ENCODE results near the gene RPS6KC1. TPM values are rescaled to one million over a fixed set of nuclear protein-coding genes. Genes with fewer than 3 reads are reported as not detected.

Gene RPS6KC1
- total RNA-seq, 3 donors from 2014 or later (not counting 1 experiment from before 2014, with no cell fraction given): 19.6 to 32.7 (median 24.1) TPM

GRCh38 chr1:213273546-213273945 lies 222.5 kb downstream of the RPS6KC1 start:
- Mint-ChIP-seq H3K4me1 (peaks cover 0 to 5% of the 10 kb centered on the region in 2 donors), H3K9me3 (no peaks in the 10 kb centered on the region), H3K36me3 (peaks cover 8% of the 10 kb centered on the region), H3K27me3 (ENCODE audit: low read depth in 2 of 2) (no peaks in the 10 kb centered on the region), H3K4me3 (no peak overlapping the region), H3K27ac (no peak overlapping the region)
- no peak overlapping the region for H3K27ac ChIP-seq (ENCODE audit: low read length)
- no peaks in the 10 kb centered on the region for H3K9me3 ChIP-seq (ENCODE audit: control insufficient read depth, insufficient read depth, low read length)
- H3K36me3 ChIP-seq (ENCODE audit: control insufficient read depth, insufficient read depth, low read length): no peaks in the 10 kb centered on the region
- DNase-seq: no peak
- no peak for TF ChIP-seq CTCF (IDR thresholded peaks at IDR 0.05)
- no peak overlapping the region for H3K4me3 ChIP-seq (ENCODE audit: low read length)
- no peaks in the 10 kb centered on the region for H3K4me1 ChIP-seq (ENCODE audit: control insufficient read depth, insufficient read depth, low read length)
- H3K27me3 ChIP-seq (ENCODE audit: control insufficient read depth, insufficient read depth, low read length): no peaks in the 10 kb centered on the region
- ATAC-seq: no peak
- WGBS (ENCODE audit: insufficient coverage): no CpG with 5 or more reads among the region's 2 CpGs
- intact Hi-C loops (cut with micrococcal nuclease): no loop called here

- H3K27ac Mint-ChIP-seq: peak overlapping the region in 1 of 2 donors; percentile 34
Measured at GRCh38 chr1:213274140-213274539, 223.1 kb downstream of the RPS6KC1 start.

GRCh38 chr1:213275293-213275692 lies 224.3 kb downstream of the RPS6KC1 start:
- H3K36me3 Mint-ChIP-seq: peaks cover 8% of the 10 kb centered on the region
- Histone ChIP-seq H3K27me3 (ENCODE audit: control insufficient read depth, insufficient read depth, low read length) (no peaks in the 10 kb centered on the region), H3K4me1 (ENCODE audit: control insufficient read depth, insufficient read depth, low read length) (no peaks in the 10 kb centered on the region), H3K9me3 (ENCODE audit: control insufficient read depth, insufficient read depth, low read length) (no peaks in the 10 kb centered on the region), H3K4me3 (ENCODE audit: low read length) (no peak overlapping the region), H3K27ac (ENCODE audit: low read length) (no peak overlapping the region), H3K36me3 (ENCODE audit: control insufficient read depth, insufficient read depth, low read length) (no peaks in the 10 kb centered on the region)
- WGBS (ENCODE audit: insufficient coverage): no CpG with 5 or more reads among the region's 1 CpG
- H3K27me3 Mint-ChIP-seq (ENCODE audit: low read depth in 2 of 2): no peaks in the 10 kb centered on the region
- H3K27ac Mint-ChIP-seq: no peak overlapping the region
- ATAC-seq (no peak), DNase-seq (no peak)
- no peak for TF ChIP-seq CTCF (IDR thresholded peaks at IDR 0.05)
- peaks cover 0 to 5% of the 10 kb centered on the region in 2 donors for H3K4me1 Mint-ChIP-seq
- intact Hi-C loops (cut with micrococcal nuclease): no loop called here
- H3K4me3 Mint-ChIP-seq: no peak overlapping the region
- H3K9me3 Mint-ChIP-seq: no peaks in the 10 kb centered on the region

More at GRCh38 chr1:213274140-213274539, 223.1 kb downstream of the RPS6KC1 start:
- no peaks in the 10 kb centered on the region for H3K9me3 Mint-ChIP-seq
- peaks cover 0 to 5% of the 10 kb centered on the region in 2 donors for H3K4me1 Mint-ChIP-seq
- no peak overlapping the region for H3K4me3 Mint-ChIP-seq
- Histone ChIP-seq H3K4me1 (ENCODE audit: control insufficient read depth, insufficient read depth, low read length) (no peaks in the 10 kb centered on the region), H3K27ac (ENCODE audit: low read length) (no peak overlapping the region), H3K9me3 (ENCODE audit: control insufficient read depth, insufficient read depth, low read length) (no peaks in the 10 kb centered on the region), H3K4me3 (ENCODE audit: low read length) (no peak overlapping the region), H3K27me3 (ENCODE audit: control insufficient read depth, insufficient read depth, low read length) (no peaks in the 10 kb centered on the region), H3K36me3 (ENCODE audit: control insufficient read depth, insufficient read depth, low read length) (no peaks in the 10 kb centered on the region)
- DNase-seq (no peak), ATAC-seq (no peak)
- peaks cover 8% of the 10 kb centered on the region for H3K36me3 Mint-ChIP-seq
- no peaks in the 10 kb centered on the region for H3K27me3 Mint-ChIP-seq (ENCODE audit: low read depth in 2 of 2)
- intact Hi-C loops (cut with micrococcal nuclease): no loop called here
- no peak for TF ChIP-seq CTCF (IDR thresholded peaks at IDR 0.05)

- Mint-ChIP-seq H3K27me3 (ENCODE audit: low read depth in 2 of 2) (no peaks in the 10 kb centered on the region), H3K4me3 (no peak overlapping the region), H3K9me3 (no peaks in the 10 kb centered on the region), H3K4me1 (peaks cover 0 to 5% of the 10 kb centered on the region in 2 donors), H3K36me3 (peaks cover 8% of the 10 kb centered on the region), H3K27ac (no peak overlapping the region)
- intact Hi-C loops (cut with micrococcal nuclease): no loop called here
- H3K36me3 ChIP-seq (ENCODE audit: control insufficient read depth, insufficient read depth, low read length): no peaks in the 10 kb centered on the region
- no peak overlapping the region for H3K27ac ChIP-seq (ENCODE audit: low read length)
- DNase-seq (no peak), ATAC-seq (no peak)
- H3K4me3 ChIP-seq (ENCODE audit: low read length): no peak overlapping the region
- H3K9me3 ChIP-seq (ENCODE audit: control insufficient read depth, insufficient read depth, low read length): no peaks in the 10 kb centered on the region
- no peaks in the 10 kb centered on the region for H3K27me3 ChIP-seq (ENCODE audit: control insufficient read depth, insufficient read depth, low read length)
- TF ChIP-seq CTCF (IDR thresholded peaks at IDR 0.05): no peak
- no peaks in the 10 kb centered on the region for H3K4me1 ChIP-seq (ENCODE audit: control insufficient read depth, insufficient read depth, low read length)
- 100% methylated on average over 2 of the region's 2 CpGs for WGBS (ENCODE audit: insufficient coverage)
Measured at GRCh38 chr1:213276236-213276635, 225.2 kb downstream of the RPS6KC1 start.

Data from natural killer cell (primary cell).